ENCODE measurements around the gene KCNQ5. TPM values are rescaled to one million over a fixed set of nuclear protein-coding genes. Genes with fewer than 3 reads are reported as not detected.

Gene KCNQ5
- total RNA-seq, 1 experiment from 2014 or later: 9.4 TPM

DNA sequence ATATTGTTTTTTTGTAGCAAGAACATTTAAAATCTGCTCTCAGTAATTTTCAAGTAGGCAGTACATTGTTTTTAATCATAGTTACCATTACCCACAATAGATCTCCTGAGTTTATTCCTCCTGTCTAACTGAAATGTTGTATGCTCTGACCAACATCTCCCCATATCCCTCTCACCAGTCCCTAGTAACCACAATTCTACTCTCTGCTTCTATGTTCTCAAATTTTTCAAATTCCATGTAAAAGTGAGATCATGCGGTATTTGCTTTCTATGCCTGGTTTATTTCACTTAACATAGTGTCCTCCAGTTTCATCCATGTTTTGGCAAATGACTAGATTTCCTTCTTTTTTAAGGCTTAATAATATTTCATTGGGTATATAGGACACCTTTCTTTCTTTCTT lies 300.5 kb downstream of the KCNQ5 start:
- Histone ChIP-seq H3K9me3 (ENCODE audit: control insufficient read depth, insufficient read depth, low read depth, low read length) (no peaks in the 10 kb centered on the region), H3K27me3 (ENCODE audit: control insufficient read depth, insufficient read depth, low read length) (no peaks in the 10 kb centered on the region), H3K4me3 (ENCODE audit: low read depth in 2 of 2, low read length in 2 of 2) (no peak overlapping the region), H3K4me1 (ENCODE audit: control insufficient read depth, insufficient read depth, low read length) (no peaks in the 10 kb centered on the region), H3K27ac (ENCODE audit: low read length) (no peak overlapping the region), H3K36me3 (ENCODE audit: control insufficient read depth, insufficient read depth, low read length) (no peaks in the 10 kb centered on the region)
- ATAC-seq (no peak), DNase-seq (ENCODE audit: low read depth, low spot score) (no peak)
- TF ChIP-seq, protein P1, sequence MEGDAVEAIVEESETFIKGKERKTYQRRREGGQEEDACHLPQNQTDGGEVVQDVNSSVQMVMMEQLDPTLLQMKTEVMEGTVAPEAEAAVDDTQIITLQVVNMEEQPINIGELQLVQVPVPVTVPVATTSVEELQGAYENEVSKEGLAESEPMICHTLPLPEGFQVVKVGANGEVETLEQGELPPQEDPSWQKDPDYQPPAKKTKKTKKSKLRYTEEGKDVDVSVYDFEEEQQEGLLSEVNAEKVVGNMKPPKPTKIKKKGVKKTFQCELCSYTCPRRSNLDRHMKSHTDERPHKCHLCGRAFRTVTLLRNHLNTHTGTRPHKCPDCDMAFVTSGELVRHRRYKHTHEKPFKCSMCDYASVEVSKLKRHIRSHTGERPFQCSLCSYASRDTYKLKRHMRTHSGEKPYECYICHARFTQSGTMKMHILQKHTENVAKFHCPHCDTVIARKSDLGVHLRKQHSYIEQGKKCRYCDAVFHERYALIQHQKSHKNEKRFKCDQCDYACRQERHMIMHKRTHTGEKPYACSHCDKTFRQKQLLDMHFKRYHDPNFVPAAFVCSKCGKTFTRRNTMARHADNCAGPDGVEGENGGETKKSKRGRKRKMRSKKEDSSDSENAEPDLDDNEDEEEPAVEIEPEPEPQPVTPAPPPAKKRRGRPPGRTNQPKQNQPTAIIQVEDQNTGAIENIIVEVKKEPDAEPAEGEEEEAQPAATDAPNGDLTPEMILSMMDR (IDR thresholded peaks at IDR 0.05): no peak
- TF ChIP-seq POLR2AphosphoS5 (IDR thresholded peaks at IDR 0.05; ENCODE audit: low read depth, low read length) (no peak), TCF7L2 (IDR thresholded peaks at IDR 0.05; ENCODE audit: low read depth, low read length) (no peak), SIN3A (IDR thresholded peaks at IDR 0.05; ENCODE audit: borderline replicate concordance, insufficient read depth, low read depth, low read length) (no peak), REST (IDR thresholded peaks at IDR 0.05; ENCODE audit: insufficient read depth in 1 of 2, low read depth in 2 of 2, low read length in 1 of 2) (no peak)
- POLR2A ChIA-PET: no interaction called here
- CTCF ChIA-PET: interaction anchor here (0.6 kb wide), 1 partner anchor 60 kb away, joined by 5 read pairs; no protein-coding TSS in a partner anchor
- intact Hi-C loops (cut with micrococcal nuclease; ENCODE audit: unreplicated experiment) (no loop called here), in situ Hi-C loops (cut with HindIII; ENCODE audit: low pct_unique_long_range_greater_than_20kb, low sequenced_read_pairs) (no loop called here)
- BruUV-seq (replicated peaks): no TSS peak

DNA sequence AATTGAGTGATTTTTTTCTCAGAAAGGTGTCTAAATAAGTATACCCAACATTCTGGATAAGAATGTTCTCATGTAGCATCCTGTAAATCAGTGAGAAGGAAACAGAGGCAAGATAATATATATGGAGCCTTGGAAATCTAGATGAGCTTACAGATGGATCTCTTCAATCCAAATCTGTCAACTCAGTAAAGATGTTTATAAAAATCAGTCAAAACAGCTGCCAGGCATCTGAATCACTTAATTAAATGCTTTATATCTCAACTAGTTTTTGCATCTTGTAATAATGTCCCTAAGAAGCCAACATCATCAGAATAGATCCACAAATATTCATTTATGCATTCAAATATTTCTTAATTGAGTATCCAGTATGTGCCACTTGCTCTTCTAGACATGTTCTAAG lies 303.3 kb downstream of the KCNQ5 start:
- in situ Hi-C loops (cut with HindIII; ENCODE audit: low pct_unique_long_range_greater_than_20kb, low sequenced_read_pairs): no loop called here
- CTCF ChIA-PET: no interaction called here
- POLR2A ChIA-PET: no interaction called here

More for the DNA sequence above, 303.3 kb downstream of the KCNQ5 start:
- Histone ChIP-seq H3K4me1 (ENCODE audit: control insufficient read depth, insufficient read depth, low read length) (no peaks in the 10 kb centered on the region), H3K27me3 (ENCODE audit: control insufficient read depth, insufficient read depth, low read length) (no peaks in the 10 kb centered on the region), H3K36me3 (ENCODE audit: control insufficient read depth, insufficient read depth, low read length) (no peaks in the 10 kb centered on the region), H3K4me3 (ENCODE audit: low read depth in 2 of 2, low read length in 2 of 2) (no peak overlapping the region), H3K9me3 (ENCODE audit: control insufficient read depth, insufficient read depth, low read depth, low read length) (no peaks in the 10 kb centered on the region), H3K27ac (ENCODE audit: low read length) (no peak overlapping the region)
- intact Hi-C loops (cut with micrococcal nuclease; ENCODE audit: unreplicated experiment): no loop called here
- ATAC-seq (no peak), DNase-seq (ENCODE audit: low read depth, low spot score) (no peak)
- BruUV-seq (replicated peaks): no TSS peak
- TF ChIP-seq, protein P1 (IDR thresholded peaks at IDR 0.05): no peak
- TF ChIP-seq SIN3A (IDR thresholded peaks at IDR 0.05; ENCODE audit: borderline replicate concordance, insufficient read depth, low read depth, low read length) (no peak), POLR2AphosphoS5 (IDR thresholded peaks at IDR 0.05; ENCODE audit: low read depth, low read length) (no peak), REST (IDR thresholded peaks at IDR 0.05; ENCODE audit: insufficient read depth in 1 of 2, low read depth in 2 of 2, low read length in 1 of 2) (no peak), TCF7L2 (IDR thresholded peaks at IDR 0.05; ENCODE audit: low read depth, low read length) (no peak)

Data from Panc1 (cell line).